GM12875 (cell line): Measurements from ENCODE around the gene FHIP1A.

Experiments used
- H3K4me3 ChIP-seq: one replicate; pipeline ENCODE4 v1.5.1; 2011; ENCODE audit warnings: low read depth, low read length, control low read depth
- CTCF ChIP-seq: IDR thresholded peaks from 2 replicates; pipeline ENCODE4 v1.5.1; 2011; ENCODE audit warnings: low read depth, mild to moderate bottlenecking, control low read depth, inconsistent platforms, low read length, moderate library complexity, borderline replicate concordance; ENCODE audit not compliant: insufficient read depth

Gene FHIP1A

DNA sequence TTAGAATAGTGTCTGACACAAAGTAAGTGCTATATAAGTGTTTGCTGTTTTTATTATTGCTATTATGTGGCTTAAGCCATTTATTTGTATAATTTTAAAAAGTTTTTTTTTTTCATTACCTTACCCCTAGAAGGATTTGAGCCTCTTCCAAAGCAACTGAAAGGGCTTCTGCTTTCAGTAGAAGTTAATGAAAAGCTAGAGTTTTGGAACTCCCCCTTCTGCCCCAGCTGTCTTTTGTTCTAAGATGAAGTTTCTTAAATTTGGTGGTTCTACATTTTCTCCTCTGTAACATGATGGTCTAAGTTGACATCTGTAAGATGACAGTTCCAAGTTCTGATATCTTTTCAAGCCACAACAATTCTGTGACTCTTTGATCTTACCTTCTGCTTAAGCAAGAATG is 30.3 kb downstream of the FHIP1A start:
- no peak overlapping the region for H3K4me3 ChIP-seq
- no peak for TF ChIP-seq CTCF

GRCh38 chr4:151442002-151442401 is 33.0 kb downstream of the FHIP1A start:
- no peak for TF ChIP-seq CTCF
- no peak overlapping the region for H3K4me3 ChIP-seq

DNA sequence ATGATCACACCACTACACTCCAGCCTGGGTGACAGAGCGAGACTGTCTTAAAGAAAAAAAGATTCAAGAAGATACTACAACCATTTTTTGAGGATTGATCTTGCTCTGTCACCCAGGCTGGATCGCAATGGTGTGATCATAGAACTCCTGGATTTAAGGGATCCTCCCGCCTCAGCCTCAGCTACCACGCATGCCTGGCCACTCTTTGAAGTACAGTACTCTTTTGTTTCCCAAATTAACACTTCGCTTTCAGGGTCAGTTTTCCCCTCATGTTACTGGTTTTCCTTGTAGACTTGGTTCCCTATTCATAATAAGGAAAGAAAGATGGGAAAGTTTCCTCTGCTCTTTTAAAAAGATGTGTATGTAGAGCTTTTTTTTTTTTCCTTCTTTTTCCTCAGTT is 34.3 kb downstream of the FHIP1A start:
- no peak overlapping the region for H3K4me3 ChIP-seq
- no peak for TF ChIP-seq CTCF

- TF ChIP-seq CTCF, result no peak
- no peak overlapping the region for H3K4me3 ChIP-seq
Measured at GRCh38 chr4:151443752-151444151, 34.8 kb downstream of the FHIP1A start.

- TF ChIP-seq CTCF, result no peak
- no peak overlapping the region for H3K4me3 ChIP-seq
Measured at GRCh38 chr4:151446208-151446607, 37.2 kb downstream of the FHIP1A start.

DNA sequence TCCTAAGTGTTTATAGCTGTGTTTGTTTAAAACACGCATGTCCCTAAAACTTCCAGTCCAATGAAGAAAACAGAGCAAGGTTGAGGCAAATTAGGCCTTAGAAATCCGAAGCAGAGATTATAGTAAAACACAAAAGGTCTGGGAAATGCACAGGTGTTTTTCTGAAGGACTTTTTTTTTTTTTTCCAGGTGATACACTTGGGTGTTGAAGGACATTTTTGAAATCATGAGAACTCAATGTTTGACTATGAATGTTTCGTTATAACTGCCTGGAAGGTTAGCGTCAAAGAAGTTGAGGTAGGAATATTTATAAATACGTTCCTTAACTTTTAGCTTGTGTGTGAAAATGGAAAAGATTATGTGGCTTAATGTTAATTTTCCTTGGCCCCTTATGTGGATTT is 45.5 kb downstream of the FHIP1A start:
- no peak overlapping the region for H3K4me3 ChIP-seq
- no peak for TF ChIP-seq CTCF

DNA sequence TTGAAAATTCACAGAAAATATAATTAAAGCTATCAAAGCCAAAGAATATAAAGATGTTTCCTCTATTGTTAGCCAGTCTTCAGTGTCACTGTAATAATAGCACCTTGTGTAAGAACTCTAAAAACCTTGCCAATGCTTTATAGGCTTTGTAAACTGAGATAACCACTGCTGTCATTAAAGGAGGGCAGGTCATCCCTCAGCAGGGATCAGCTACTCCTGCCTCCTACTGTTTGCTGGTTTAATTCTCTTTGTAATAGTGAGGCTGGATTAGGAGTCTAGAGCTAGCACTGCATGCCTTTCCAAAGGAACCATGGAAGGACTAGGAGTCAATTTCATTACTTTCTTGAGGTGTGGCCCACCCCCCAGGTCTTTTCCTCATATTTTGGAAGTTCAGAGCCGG is 46.2 kb downstream of the FHIP1A start:
- no peak overlapping the region for H3K4me3 ChIP-seq
- TF ChIP-seq CTCF, result no peak
